ENCODE data around the gene NFKBIB. TPM values are rescaled to one million over a fixed set of nuclear protein-coding genes. Genes with fewer than 3 reads are reported as not detected.

NFKBIB gene
- total RNA-seq, 2 experiments from 2014 or later = 49.6 to 53.4 TPM

DNA sequence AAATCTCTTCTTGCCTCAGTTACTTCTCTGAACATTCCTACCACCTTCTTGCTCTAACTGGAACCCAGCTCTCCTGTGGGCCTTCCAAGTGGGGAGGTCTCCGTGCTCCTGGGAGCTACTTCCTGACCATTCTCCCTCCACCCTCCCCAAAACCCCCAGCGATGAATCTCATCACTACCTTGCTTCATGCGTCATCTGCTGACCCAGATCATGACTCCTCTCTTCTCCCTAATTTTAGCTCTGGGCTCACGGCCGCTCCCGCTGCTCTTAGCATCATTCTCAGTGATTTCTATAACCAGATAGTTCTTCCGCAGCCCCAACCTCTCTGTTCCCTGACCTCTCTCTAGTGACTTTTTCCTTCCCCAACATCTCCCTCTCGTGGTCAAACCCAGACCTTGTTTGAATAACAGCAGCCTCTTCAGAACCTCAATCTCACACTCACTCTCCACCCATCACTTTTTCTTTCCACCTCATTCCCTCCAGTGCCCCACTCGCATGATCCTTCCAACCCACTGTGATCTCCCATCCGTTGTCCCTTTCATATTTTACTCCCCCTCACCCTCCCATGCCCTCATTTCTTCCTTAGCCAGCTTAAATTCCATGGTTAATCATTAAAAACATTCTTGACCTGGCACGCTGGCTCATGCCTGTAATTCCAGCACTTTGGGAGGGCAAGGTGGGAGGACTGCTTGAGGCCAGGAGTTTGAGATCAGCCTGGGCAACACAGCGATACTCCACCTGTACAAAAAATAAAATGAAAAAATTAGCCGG is 52.8 kb downstream of the NFKBIB start:
- CTCF ChIA-PET = interaction anchor here (0.6 to 2.7 kb wide), 8 partner anchors 10 to 550 kb away, joined by 3 to 8 read pairs (median 4); partner anchors contain the start of genes FAM98C, MRPS12 and SARS2
- Mint-ChIP-seq H3K4me1 (ENCODE audit: low read depth) (peaks cover 17% of the 10 kb centered on the region), H3K9me3 (no peaks in the 10 kb centered on the region), H3K27ac (no peak overlapping the region), H3K36me3 (no peaks in the 10 kb centered on the region), H3K4me3 (no peak overlapping the region), H3K27me3 (peaks cover 17% of the 10 kb centered on the region)
- intact Hi-C loops (cut with micrococcal nuclease) = no loop called here
- peak; percentile 45 for DNase-seq
- POLR2A ChIA-PET = no interaction called here

DNA sequence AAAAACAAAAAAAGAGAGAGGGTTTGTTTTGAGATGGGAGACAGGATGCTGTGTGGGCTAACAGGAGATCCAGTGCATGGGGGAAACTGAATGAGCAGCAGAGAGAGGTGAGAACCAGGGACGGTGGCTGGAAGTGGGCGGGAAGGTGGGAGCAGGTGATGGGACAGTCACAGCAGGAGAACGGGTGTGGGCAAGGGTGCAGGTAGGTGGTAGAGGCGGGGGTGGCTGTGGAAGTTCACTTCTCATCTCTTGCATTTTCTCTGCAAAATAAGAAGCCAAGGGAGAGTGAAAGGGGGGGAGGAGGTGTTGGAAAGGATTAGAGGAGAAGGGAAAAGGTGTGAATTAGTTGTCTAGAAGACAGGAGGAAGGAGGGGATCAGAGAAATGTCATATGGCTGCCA is 53.9 kb downstream of the NFKBIB start:
- Mint-ChIP-seq H3K27me3 (peaks cover 17% of the 10 kb centered on the region), H3K4me3 (no peak overlapping the region), H3K27ac (no peak overlapping the region), H3K4me1 (ENCODE audit: low read depth) (peaks cover 17% of the 10 kb centered on the region), H3K9me3 (no peaks in the 10 kb centered on the region), H3K36me3 (no peaks in the 10 kb centered on the region)
- DNase-seq = no peak
- ChIA-PET POLR2A (no interaction called here), CTCF (interaction anchor here (1.8 to 2.7 kb wide), 2 partner anchors 53 to 551 kb away, joined by 7 to 8 read pairs; partner anchors contain the start of gene FAM98C)
- intact Hi-C loops (cut with micrococcal nuclease) = no loop called here

DNA sequence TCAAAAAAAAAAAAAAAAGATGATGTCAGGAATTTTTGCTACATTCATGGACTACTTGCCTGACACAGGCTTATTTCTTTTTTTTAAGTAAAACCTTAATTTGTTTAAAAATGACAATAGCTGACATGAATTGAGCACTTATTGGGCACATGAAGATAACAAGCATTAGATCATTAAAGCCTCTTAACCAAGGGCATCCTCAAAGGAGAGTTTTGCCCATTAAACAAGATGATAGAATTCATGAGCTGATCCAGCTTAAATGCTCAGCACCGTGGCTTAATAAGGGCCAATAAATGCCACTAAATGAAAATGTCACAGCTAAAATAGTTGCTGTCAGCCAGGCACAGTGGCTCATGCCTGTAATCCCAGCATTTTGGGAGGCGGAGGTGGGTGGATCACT is 56.5 kb downstream of the NFKBIB start:
- Mint-ChIP-seq H3K36me3 (no peaks in the 10 kb centered on the region), H3K4me3 (no peak overlapping the region), H3K9me3 (no peaks in the 10 kb centered on the region), H3K4me1 (ENCODE audit: low read depth) (peaks cover 5% of the 10 kb centered on the region), H3K27ac (no peak overlapping the region), H3K27me3 (peaks cover 15% of the 10 kb centered on the region)
- DNase-seq = no peak
- intact Hi-C loops (cut with micrococcal nuclease) = no loop called here
- ChIA-PET POLR2A (no interaction called here), CTCF (interaction anchor here (0.6 to 2.2 kb wide), 7 partner anchors 10 to 166 kb away, joined by 3 to 10 read pairs (median 4); partner anchors contain the start of genes MRPS12 and SARS2)

DNA sequence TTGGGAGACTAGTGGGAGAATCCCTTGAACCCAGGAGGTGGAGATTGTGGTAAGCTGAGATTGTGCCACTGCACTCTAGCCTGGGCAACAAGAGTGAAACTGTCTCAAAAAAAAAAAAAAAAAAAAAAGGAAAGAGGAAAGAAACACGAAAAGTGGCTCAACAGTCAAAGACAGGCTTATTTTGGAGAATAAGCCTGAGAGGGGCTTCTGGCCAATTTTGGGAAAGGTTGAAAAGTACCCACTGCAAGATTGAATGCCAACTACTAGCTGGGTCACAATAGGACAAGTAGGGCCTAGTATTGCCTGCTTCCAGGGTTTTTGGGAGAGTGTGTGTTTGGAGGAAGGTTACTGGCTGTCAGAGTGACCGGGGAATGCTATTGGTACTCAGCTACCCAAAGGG is 58.5 kb downstream of the NFKBIB start:
- intact Hi-C loops (cut with micrococcal nuclease) = no loop called here
- H3K27me3 Mint-ChIP-seq = peaks cover 6% of the 10 kb centered on the region
- CTCF ChIA-PET = interaction anchor here (1.0 kb wide), 1 partner anchor 94 kb away, joined by 3 read pairs; no protein-coding TSS in a partner anchor

More for the DNA sequence above, 58.5 kb downstream of the NFKBIB start:
- H3K4me1 Mint-ChIP-seq (ENCODE audit: low read depth) = no peaks in the 10 kb centered on the region
- no peaks in the 10 kb centered on the region for H3K36me3 Mint-ChIP-seq
- no peak for DNase-seq
- POLR2A ChIA-PET = no interaction called here
- no peaks in the 10 kb centered on the region for H3K9me3 Mint-ChIP-seq
- no peak overlapping the region for H3K4me3 Mint-ChIP-seq
- no peak overlapping the region for H3K27ac Mint-ChIP-seq

Other genes with a start within 250 kb of the NFKBIB start
- 1 to 10 TPM; 7.1 to 9.0 TPM for gene CAPN12, start 155.5 kb upstream of the NFKBIB start, total RNA-seq
- gene LGALS7, start 126.5 kb upstream of the NFKBIB start, total RNA-seq = not detected
- not detected for gene LGALS7B, start 110.8 kb upstream of the NFKBIB start, total RNA-seq
- under 1 TPM; 0.33 to 0.70 TPM for gene LGALS4, start 87.0 kb upstream of the NFKBIB start, total RNA-seq
- gene ECH1, start 68.2 kb upstream of the NFKBIB start, total RNA-seq = 100 to 1,000 TPM; 152 to 155 TPM
- 100 to 1,000 TPM; 646 to 671 TPM for gene HNRNPL, start 50.0 kb upstream of the NFKBIB start, total RNA-seq
- gene RINL, start 21.7 kb upstream of the NFKBIB start, total RNA-seq = 10 to 100 TPM; 92.6 to 100.0 TPM
- gene SIRT2, start 351 bp upstream of the NFKBIB start, total RNA-seq = 10 to 100 TPM; 23.5 to 24.6 TPM
- under 1 TPM; 0.33 to 0.36 TPM for gene CCER2, start 12.2 kb downstream of the NFKBIB start, total RNA-seq
- 10 to 100 TPM; 33.7 to 39.6 TPM for gene SARS2, start 30.8 kb downstream of the NFKBIB start, total RNA-seq
- 10 to 100 TPM; 67.3 to 67.6 TPM for gene MRPS12, start 31.0 kb downstream of the NFKBIB start, total RNA-seq
- not detected for gene FBXO17, start 75.8 kb downstream of the NFKBIB start, total RNA-seq
- gene FBXO27, start 132.6 kb downstream of the NFKBIB start, total RNA-seq = 1 to 10 TPM; 2.2 to 2.4 TPM
- gene ACP7, start 184.4 kb downstream of the NFKBIB start, total RNA-seq = under 1 TPM; 0.15 to 0.31 TPM
- 10 to 100 TPM; 16.3 to 17.8 TPM for gene PAK4, start 225.8 kb downstream of the NFKBIB start, total RNA-seq

All from activated CD4-positive, alpha-beta memory T cell treated with anti-CD3 and anti-CD28 coated beads for 36 hours (primary cell).